ENCODE results near the gene MRTFA. TPM values are rescaled to one million over a fixed set of nuclear protein-coding genes. Genes with fewer than 3 reads are reported as not detected.
"Not testable (repeated sequence)": the region's sequence is repeated elsewhere in the genome, so short reads cannot be mapped to it uniquely, and the experiment has no call there.

The MRTFA gene
- total and polyA plus RNA-seq, 8 donors, result 22.5 to 58.0 (median 26.5) TPM

DNA sequence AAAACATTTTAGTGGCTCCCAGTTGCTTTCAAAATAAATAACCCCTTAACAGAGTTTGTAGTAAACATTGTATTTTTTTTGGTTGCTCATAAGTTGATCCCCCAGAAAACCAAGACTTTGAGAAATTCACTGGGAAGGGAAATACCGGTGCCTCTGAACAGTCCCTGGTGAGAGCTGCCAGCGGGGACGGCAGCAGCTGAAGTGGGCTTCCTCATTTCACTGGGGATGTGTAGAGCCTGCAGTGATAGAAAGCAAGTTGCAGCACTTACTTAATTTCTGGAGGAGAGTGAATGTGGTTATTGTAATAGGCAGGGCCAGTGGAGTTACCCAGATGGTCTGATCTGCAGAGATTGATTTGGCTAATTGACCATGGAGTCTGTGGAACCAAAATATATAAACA lies 24.2 kb upstream of the MRTFA start:
- no peak for ATAC-seq
- Histone ChIP-seq H3K27ac (no peak overlapping the region), H3K9me3 (no peaks in the 10 kb centered on the region), H3K4me3 (no peak overlapping the region), H3K4me1 (no peaks in the 10 kb centered on the region), H3K27me3 (no peaks in the 10 kb centered on the region), H3K36me3 (no peaks in the 10 kb centered on the region)
- no peak for DNase-seq
- intact Hi-C loops (cut with DNase I), result no loop called here
- TF ChIP-seq, protein P1, sequence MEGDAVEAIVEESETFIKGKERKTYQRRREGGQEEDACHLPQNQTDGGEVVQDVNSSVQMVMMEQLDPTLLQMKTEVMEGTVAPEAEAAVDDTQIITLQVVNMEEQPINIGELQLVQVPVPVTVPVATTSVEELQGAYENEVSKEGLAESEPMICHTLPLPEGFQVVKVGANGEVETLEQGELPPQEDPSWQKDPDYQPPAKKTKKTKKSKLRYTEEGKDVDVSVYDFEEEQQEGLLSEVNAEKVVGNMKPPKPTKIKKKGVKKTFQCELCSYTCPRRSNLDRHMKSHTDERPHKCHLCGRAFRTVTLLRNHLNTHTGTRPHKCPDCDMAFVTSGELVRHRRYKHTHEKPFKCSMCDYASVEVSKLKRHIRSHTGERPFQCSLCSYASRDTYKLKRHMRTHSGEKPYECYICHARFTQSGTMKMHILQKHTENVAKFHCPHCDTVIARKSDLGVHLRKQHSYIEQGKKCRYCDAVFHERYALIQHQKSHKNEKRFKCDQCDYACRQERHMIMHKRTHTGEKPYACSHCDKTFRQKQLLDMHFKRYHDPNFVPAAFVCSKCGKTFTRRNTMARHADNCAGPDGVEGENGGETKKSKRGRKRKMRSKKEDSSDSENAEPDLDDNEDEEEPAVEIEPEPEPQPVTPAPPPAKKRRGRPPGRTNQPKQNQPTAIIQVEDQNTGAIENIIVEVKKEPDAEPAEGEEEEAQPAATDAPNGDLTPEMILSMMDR (IDR thresholded peaks at IDR 0.05), result no peak

DNA sequence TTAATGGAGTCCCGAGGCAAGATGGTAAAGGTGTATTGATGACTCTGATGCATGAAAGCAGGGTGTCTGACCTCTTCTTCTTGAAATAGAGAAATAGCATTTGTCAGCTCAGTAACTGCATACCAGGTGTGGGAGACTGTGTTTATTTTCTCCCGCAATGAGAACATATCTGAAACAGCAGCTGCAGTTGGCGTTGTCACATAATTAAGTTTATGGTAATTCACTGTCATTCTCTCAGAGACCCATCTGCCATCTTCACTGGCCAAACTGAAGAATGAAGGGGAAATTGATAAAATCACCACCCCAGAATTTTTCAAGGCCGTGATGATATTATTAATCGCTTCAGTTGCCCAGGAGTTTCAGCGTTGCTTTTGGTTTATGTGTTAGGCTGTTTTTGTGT lies 22.6 kb upstream of the MRTFA start:
- TF ChIP-seq, protein P1 (IDR thresholded peaks at IDR 0.05), result no peak
- ATAC-seq, result no peak

DNA sequence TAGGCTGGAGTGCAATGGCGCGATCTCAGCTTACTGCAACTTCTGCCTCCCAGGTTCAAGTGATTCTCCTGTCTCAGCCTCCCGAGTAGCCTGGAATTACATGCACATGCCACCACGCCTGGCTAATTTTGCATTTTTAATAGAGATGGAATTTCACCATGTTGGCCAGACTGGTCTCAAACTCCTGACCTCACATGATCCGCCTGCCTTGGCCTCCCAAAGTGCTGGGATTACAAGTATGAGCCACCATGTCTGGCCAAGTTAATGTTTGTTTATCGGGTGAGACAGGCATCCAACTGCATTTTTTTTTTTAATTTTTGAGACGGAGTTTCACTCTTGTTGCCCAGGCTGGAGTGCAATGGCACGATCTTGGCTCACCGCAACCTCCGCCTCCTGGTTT lies 20.1 kb upstream of the MRTFA start:
- ATAC-seq; H3K36me3 ChIP-seq; intact Hi-C loops (cut with DNase I); DNase-seq; H3K27me3 ChIP-seq; H3K27ac ChIP-seq; H3K4me3 ChIP-seq; H3K9me3 ChIP-seq; H3K4me1 ChIP-seq: not testable (repeated sequence)

More for the DNA sequence above, 22.6 kb upstream of the MRTFA start:
- H3K27me3 ChIP-seq, result no peaks in the 10 kb centered on the region
- no peak overlapping the region for H3K4me3 ChIP-seq
- peaks cover 0 to 4% of the 10 kb centered on the region in 2 donors for H3K4me1 ChIP-seq
- H3K36me3 ChIP-seq, result no peaks in the 10 kb centered on the region
- intact Hi-C loops (cut with DNase I), result no loop called here
- no peak overlapping the region for H3K27ac ChIP-seq
- H3K9me3 ChIP-seq, result no peaks in the 10 kb centered on the region
- DNase-seq, result no peak

DNA sequence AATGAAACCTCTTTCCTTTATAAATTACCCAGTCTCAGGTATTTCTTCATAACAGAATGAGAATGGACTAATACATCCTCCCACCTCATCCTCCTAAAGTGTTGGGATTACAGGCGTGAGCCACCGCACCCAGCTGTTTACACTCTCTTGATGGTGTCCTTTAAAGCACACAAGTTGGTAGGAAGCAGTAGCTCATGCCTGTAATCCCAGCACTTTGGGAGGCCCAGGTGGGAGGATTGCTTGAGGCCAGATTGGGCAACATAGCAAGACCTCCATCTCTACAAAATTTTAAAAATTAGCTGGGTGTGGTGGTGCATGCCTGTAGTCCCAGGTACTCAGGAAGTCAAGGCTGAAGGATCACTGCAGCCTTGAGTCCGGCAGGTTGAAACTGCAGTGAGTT lies 19.4 kb upstream of the MRTFA start:
- H3K4me3 ChIP-seq; H3K27ac ChIP-seq; H3K36me3 ChIP-seq; DNase-seq; H3K27me3 ChIP-seq; H3K4me1 ChIP-seq; intact Hi-C loops (cut with DNase I); ATAC-seq; H3K9me3 ChIP-seq: not testable (repeated sequence)

DNA sequence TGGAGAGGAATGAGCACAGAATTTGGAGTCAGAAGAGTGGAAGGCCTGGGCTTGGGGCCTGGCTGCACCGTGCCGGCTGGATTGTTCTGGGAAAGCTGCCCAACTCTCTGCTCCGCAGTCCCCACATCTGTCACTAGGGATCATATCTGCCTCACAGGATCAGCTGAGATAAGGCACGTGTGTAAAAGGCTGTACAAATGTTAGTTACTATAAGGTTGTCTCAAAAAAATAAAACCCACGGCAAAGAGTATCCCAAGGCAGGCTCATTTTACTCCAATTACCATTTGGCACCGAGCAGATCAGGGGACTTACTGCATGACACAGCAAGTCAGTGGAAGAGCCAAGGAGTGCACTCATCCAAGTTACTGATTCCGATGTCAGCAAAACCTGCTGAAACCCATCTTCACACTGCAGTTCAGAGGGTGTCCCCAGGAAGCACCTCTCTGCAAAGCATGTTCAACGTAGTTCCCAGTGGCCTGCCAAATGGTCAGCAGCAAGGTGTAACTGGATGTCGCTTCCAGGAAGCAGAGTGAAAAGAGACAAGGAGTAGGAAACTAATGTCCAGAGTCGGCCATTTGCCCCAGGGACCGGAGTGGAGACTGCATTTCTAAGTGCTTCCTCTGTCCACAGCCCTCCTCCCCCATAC lies 18.1 kb upstream of the MRTFA start:
- no peaks in the 10 kb centered on the region for H3K9me3 ChIP-seq
- no peaks in the 10 kb centered on the region for H3K27me3 ChIP-seq
- TF ChIP-seq, protein P1 (IDR thresholded peaks at IDR 0.05), result peak in 1 of 2 donors; percentile 32
- peak in 2 of 4 donors; percentile 61 to 82 for DNase-seq
- H3K36me3 ChIP-seq, result no peaks in the 10 kb centered on the region
- intact Hi-C loops (cut with DNase I), result no loop called here
- H3K27ac ChIP-seq, result peak overlapping the region; percentile 19 to 42
- H3K4me3 ChIP-seq, result no peak overlapping the region
- peak; percentile 31 for ATAC-seq
- peaks cover 4 to 9% of the 10 kb centered on the region in 2 donors for H3K4me1 ChIP-seq

DNA sequence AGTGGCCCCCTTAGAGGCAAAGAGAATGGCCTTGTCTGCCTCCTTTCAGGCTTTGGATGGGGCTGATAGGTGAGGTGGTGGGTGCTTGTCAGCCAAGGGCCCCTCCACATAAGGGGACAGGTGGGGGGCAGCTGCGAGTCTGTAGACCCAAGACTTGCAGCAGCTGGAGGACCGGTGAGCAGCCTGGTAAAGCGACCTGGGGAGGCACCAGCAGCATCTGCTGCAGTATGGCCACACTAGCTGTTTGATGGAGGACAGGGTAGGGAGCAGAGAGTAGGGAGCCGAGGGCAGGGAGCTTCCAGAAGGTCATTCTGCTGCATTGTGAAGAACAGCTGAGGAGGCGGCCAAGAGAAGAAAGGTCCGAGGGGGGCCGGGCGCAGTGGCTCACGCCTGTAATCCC lies 16.8 kb upstream of the MRTFA start:
- H3K4me3 ChIP-seq, result no peak overlapping the region
- peak overlapping the region in 1 of 2 donors; percentile 42 for H3K27ac ChIP-seq
- H3K27me3 ChIP-seq, result no peaks in the 10 kb centered on the region
- H3K4me1 ChIP-seq, result peaks cover 4 to 9% of the 10 kb centered on the region in 2 donors
- TF ChIP-seq, protein P1 (IDR thresholded peaks at IDR 0.05), result no peak
- H3K36me3 ChIP-seq, result no peaks in the 10 kb centered on the region
- no peaks in the 10 kb centered on the region for H3K9me3 ChIP-seq
- DNase-seq (no peak), ATAC-seq (no peak)
- intact Hi-C loops (cut with DNase I), result no loop called here

Measured in left lung (tissue), 10 donors.